PC-3 (cell line): ENCODE measurements around the gene SLC19A1. TPM values are rescaled to one million over a fixed set of nuclear protein-coding genes. Genes with fewer than 3 reads are reported as not detected.

ENCODE experiments used
- ATAC-seq: fragments of 200-7000 bp; cut with Tn5 transposase; 2 replicates; pipeline ENCODE4 v1.9.1; 2020; ENCODE audit warnings: mild to moderate bottlenecking, moderate library complexity
- BruUV-seq: library from RNA; stranded (reverse); fragments of 400-500 nt; replicated peaks from 2 replicates; lab custom pipeline; 2021; lab: Mats Ljungman, UMichigan
- CTCF ChIA-PET: fragments of 300-600 bp; sonication (Branson Sonifier 250); formaldehyde crosslinking; loops from one replicate; lab custom pipeline; 2022; ENCODE audit warnings: antibody characterized with exemption; lab: Charles Lee
- POLR2A ChIA-PET: fragments of 300-600 bp; sonication (Branson Sonifier 250); formaldehyde crosslinking; loops from one replicate; lab custom pipeline; 2022; ENCODE audit warnings: antibody characterized with exemption; ENCODE audit not compliant: unreplicated experiment; lab: Charles Lee
- DNase-seq: peaks from one replicate; pipeline ENCODE4 v3.0.0-alpha.2; 2015
- H2AFZ ChIP-seq: fragments of 300-600 bp; sonication (generic); 2 replicates; pipeline ENCODE4 v1.6.0; 2016; ENCODE audit warnings: antibody characterized with exemption, low read length
- H3F3A ChIP-seq: fragments of 300-600 bp; sonication (generic); one replicate; pipeline ENCODE4 v1.6.0; 2017; ENCODE audit warnings: antibody characterized with exemption, low read length, control low read depth, mild to moderate bottlenecking; ENCODE audit not compliant: unreplicated experiment
- H3K27ac ChIP-seq: fragments of 300-600 bp; sonication (generic); 2 replicates; pipeline ENCODE4 v1.5.1; 2016; ENCODE audit warnings: mild to moderate bottlenecking, low read length
- H3K27me3 ChIP-seq: fragments of 300-600 bp; sonication (generic); 2 replicates; pipeline ENCODE4 v1.6.1; 2016; ENCODE audit warnings: low read length, mixed read lengths
- H3K36me3 ChIP-seq: fragments of 300-600 bp; sonication (generic); 2 replicates; pipeline ENCODE4 v1.6.1; 2016; ENCODE audit warnings: low read depth, mixed run types, low read length, mixed read lengths
- H3K4me1 ChIP-seq: fragments of 300-600 bp; sonication (generic); 2 replicates; pipeline ENCODE4 v1.5.1; 2016; ENCODE audit warnings: low read length; ENCODE audit not compliant: insufficient read depth
- H3K4me2 ChIP-seq: fragments of 300-600 bp; sonication (generic); 2 replicates; pipeline ENCODE4 v1.6.0; 2016; ENCODE audit warnings: low read length
- H3K4me3 ChIP-seq: fragments of 300-600 bp; sonication (generic); 2 replicates; pipeline ENCODE4 v1.5.1; 2016; ENCODE audit warnings: mild to moderate bottlenecking, low read length, mixed read lengths
- H3K79me2 ChIP-seq: fragments of 300-600 bp; sonication (generic); 2 replicates; pipeline ENCODE4 v1.6.1; 2017; ENCODE audit warnings: low read length, mixed read lengths
- H3K9ac ChIP-seq: fragments of 300-600 bp; sonication (generic); 2 replicates; pipeline ENCODE4 v1.6.0; 2016; ENCODE audit warnings: mild to moderate bottlenecking, low read length
- H3K9me2 ChIP-seq: fragments of 300-600 bp; sonication (generic); replicated peaks from 2 replicates; pipeline ENCODE4 v1.6.1; 2016; ENCODE audit warnings: mixed run types, low read length, mixed read lengths
- H3K9me3 ChIP-seq: fragments of 300-600 bp; sonication (generic); 2 replicates; pipeline ENCODE4 v1.6.1; 2016; ENCODE audit warnings: low read length, mixed read lengths
- H4K20me1 ChIP-seq: fragments of 300-600 bp; sonication (generic); 2 replicates; pipeline ENCODE4 v1.6.1; 2016; ENCODE audit warnings: low read length, mixed read lengths
- CTCF ChIP-seq: fragments of 300-600 bp; sonication (generic); conservative IDR thresholded peaks from 2 replicates; pipeline ENCODE4 v1.5.1; 2017; ENCODE audit warnings: antibody characterized with exemption, low read depth, mild to moderate bottlenecking, low read length
- EZH2 ChIP-seq: fragments of 300-600 bp; sonication (generic); IDR thresholded peaks from one replicate; pipeline ENCODE4 v1.6.1; 2017; ENCODE audit warnings: antibody characterized with exemption, mild to moderate bottlenecking, low read length; ENCODE audit not compliant: unreplicated experiment
- EZH2phosphoT487 ChIP-seq: fragments of 300-600 bp; sonication (generic); IDR thresholded peaks from 2 replicates; pipeline ENCODE4 v1.6.1; 2018; ENCODE audit warnings: mild to moderate bottlenecking, antibody characterized with exemption, low read length, borderline replicate concordance
- intact Hi-C: fragments of 100-400 bp; cut with micrococcal nuclease; formaldehyde crosslinking; loops from 2 replicates; pipeline ENCODE4 v1.9.0; 2023
- total RNA-seq: library from RNA; depleted of rRNA; stranded (reverse); fragments of >200 nt; gene quantifications from 2 replicates; pipeline ENCODE4 v1.2.3, GENCODE V29; 2014

The SLC19A1 gene
- total RNA-seq, 1 experiment from 2014 or later = 54.2 TPM

- H3K9me3 ChIP-seq = no peaks in the 10 kb centered on the region
These were observed 9.8 kb upstream of the SLC19A1 start for GRCh38 chr21:45551783-45552695.

GRCh38 chr21:45551316-45551715 is 9.1 kb upstream of the SLC19A1 start:
- intact Hi-C loops = no loop called here

More at GRCh38 chr21:45551783-45552695, 9.8 kb upstream of the SLC19A1 start:
- Histone ChIP-seq H3K4me1 (peaks cover 14% of the 10 kb centered on the region), H3K4me3 (no peak overlapping the region), H3F3A (peaks cover 4% of the 10 kb centered on the region), H3K36me3 (no peaks in the 10 kb centered on the region), H3K27ac (peak overlapping the region; percentile 46), H3K9ac (no peak overlapping the region), H4K20me1 (no peaks in the 10 kb centered on the region), H2AFZ (no peak overlapping the region), H3K27me3 (no peaks in the 10 kb centered on the region), H3K9me2 (no peaks in the 10 kb centered on the region), H3K79me2 (no peaks in the 10 kb centered on the region), H3K4me2 (peak overlapping the region; percentile 35)
- POLR2A ChIA-PET = no interaction called here
- no peak for DNase-seq
- TF ChIP-seq EZH2 = no peak
- no peak for TF ChIP-seq CTCF
- TF ChIP-seq EZH2phosphoT487 = no peak
- BruUV-seq = no TSS peak
- CTCF ChIA-PET = no interaction called here
- intact Hi-C loops = no loop called here
- ATAC-seq = no peak

More at GRCh38 chr21:45551316-45551715, 9.1 kb upstream of the SLC19A1 start:
- ChIA-PET POLR2A (no interaction called here), CTCF (no interaction called here)
- BruUV-seq = no TSS peak
- H3K27me3 ChIP-seq = no peaks in the 10 kb centered on the region
- H3K27ac ChIP-seq = peak overlapping the region; percentile 56
- H4K20me1 ChIP-seq = no peaks in the 10 kb centered on the region
- H3K9me2 ChIP-seq = no peaks in the 10 kb centered on the region
- no peaks in the 10 kb centered on the region for H3K79me2 ChIP-seq
- no peak for TF ChIP-seq EZH2
- no peak for TF ChIP-seq CTCF
- no peak for TF ChIP-seq EZH2phosphoT487
- H3K4me3 ChIP-seq = no peak overlapping the region
- DNase-seq (peak; percentile 88), ATAC-seq (peak; percentile 57)
- no peaks in the 10 kb centered on the region for H3K36me3 ChIP-seq
- 0 out of 2 replicates have a peak overlapping the region, but pooled peaks have one; percentile 19 for H2AFZ ChIP-seq
- H3K4me2 ChIP-seq = peak overlapping the region; percentile 38
- peaks cover 4% of the 10 kb centered on the region for H3F3A ChIP-seq
- H3K4me1 ChIP-seq = peaks cover 14% of the 10 kb centered on the region
- H3K9me3 ChIP-seq = no peaks in the 10 kb centered on the region
- H3K9ac ChIP-seq = peak overlapping the region; percentile 18; the same call in 1 of the 2 replicates
